ENCODE results near the gene GRIA1. TPM values are rescaled to one million over a fixed set of nuclear protein-coding genes. Genes with fewer than 3 reads are reported as not detected.

Gene GRIA1
- total and polyA plus RNA-seq, 10 of the 15 experiments (the other 5 are each of a cell fraction or from before 2014, with no cell fraction given), result 0.04 to 0.18 (median 0.04) TPM; not detected in 7

DNA sequence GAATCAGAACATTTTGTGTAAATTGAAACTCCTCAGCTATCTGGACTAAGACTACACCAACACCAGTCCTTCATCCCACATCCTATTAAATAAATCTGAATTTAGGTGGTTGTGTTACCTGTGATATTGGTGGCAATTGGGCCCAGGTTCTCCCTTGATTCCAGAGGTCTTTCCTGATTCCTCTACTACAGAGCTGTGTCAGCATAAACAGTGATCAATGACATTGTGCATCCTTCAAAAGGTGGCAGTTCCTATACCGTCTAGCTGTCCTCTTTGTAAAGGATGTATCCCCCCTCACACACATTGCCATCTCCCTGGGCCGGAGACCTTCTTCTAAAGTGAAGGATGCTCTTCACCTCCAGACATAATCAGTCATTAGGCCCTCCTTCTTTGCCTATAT lies 309.0 kb downstream of the GRIA1 start (continued):
- TF ChIP-seq, protein P1, sequence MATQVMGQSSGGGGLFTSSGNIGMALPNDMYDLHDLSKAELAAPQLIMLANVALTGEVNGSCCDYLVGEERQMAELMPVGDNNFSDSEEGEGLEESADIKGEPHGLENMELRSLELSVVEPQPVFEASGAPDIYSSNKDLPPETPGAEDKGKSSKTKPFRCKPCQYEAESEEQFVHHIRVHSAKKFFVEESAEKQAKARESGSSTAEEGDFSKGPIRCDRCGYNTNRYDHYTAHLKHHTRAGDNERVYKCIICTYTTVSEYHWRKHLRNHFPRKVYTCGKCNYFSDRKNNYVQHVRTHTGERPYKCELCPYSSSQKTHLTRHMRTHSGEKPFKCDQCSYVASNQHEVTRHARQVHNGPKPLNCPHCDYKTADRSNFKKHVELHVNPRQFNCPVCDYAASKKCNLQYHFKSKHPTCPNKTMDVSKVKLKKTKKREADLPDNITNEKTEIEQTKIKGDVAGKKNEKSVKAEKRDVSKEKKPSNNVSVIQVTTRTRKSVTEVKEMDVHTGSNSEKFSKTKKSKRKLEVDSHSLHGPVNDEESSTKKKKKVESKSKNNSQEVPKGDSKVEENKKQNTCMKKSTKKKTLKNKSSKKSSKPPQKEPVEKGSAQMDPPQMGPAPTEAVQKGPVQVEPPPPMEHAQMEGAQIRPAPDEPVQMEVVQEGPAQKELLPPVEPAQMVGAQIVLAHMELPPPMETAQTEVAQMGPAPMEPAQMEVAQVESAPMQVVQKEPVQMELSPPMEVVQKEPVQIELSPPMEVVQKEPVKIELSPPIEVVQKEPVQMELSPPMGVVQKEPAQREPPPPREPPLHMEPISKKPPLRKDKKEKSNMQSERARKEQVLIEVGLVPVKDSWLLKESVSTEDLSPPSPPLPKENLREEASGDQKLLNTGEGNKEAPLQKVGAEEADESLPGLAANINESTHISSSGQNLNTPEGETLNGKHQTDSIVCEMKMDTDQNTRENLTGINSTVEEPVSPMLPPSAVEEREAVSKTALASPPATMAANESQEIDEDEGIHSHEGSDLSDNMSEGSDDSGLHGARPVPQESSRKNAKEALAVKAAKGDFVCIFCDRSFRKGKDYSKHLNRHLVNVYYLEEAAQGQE (IDR thresholded peaks at IDR 0.05; ENCODE audit: low read depth, low read length), result no peak
- TF ChIP-seq NBN (IDR thresholded peaks at IDR 0.05) (no peak), ZZZ3 (IDR thresholded peaks at IDR 0.05; ENCODE audit: control insufficient read depth, insufficient read length, low read depth) (no peak), CHD2 (IDR thresholded peaks at IDR 0.05; ENCODE audit: borderline replicate concordance, low read depth, low read length) (no peak), FOXM1 (IDR thresholded peaks at IDR 0.05; ENCODE audit: low read depth, low read length) (no peak)
- TF ChIP-seq, protein P2, sequence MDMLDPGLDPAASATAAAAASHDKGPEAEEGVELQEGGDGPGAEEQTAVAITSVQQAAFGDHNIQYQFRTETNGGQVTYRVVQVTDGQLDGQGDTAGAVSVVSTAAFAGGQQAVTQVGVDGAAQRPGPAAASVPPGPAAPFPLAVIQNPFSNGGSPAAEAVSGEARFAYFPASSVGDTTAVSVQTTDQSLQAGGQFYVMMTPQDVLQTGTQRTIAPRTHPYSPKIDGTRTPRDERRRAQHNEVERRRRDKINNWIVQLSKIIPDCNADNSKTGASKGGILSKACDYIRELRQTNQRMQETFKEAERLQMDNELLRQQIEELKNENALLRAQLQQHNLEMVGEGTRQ (IDR thresholded peaks at IDR 0.05; ENCODE audit: borderline replicate concordance, low read depth, low read length), result no peak
- TF ChIP-seq, protein P3, sequence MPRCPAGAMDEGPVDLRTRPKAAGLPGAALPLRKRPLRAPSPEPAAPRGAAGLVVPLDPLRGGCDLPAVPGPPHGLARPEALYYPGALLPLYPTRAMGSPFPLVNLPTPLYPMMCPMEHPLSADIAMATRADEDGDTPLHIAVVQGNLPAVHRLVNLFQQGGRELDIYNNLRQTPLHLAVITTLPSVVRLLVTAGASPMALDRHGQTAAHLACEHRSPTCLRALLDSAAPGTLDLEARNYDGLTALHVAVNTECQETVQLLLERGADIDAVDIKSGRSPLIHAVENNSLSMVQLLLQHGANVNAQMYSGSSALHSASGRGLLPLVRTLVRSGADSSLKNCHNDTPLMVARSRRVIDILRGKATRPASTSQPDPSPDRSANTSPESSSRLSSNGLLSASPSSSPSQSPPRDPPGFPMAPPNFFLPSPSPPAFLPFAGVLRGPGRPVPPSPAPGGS (IDR thresholded peaks at IDR 0.05; ENCODE audit: borderline replicate concordance, insufficient read depth, low read depth, low read length, poor library complexity, severe bottlenecking), result no peak

All from GM12878 (cell line).